Measurements from ENCODE around the gene PAQR4. TPM values are rescaled to one million over a fixed set of nuclear protein-coding genes. Genes with fewer than 3 reads are reported as not detected.

PAQR4 gene
- total RNA-seq, 8 experiments from 2014 or later: 1.6 to 36.4 (median 16.8) TPM

GRCh38 chr16:3008690-3009037, 39.5 kb downstream of the PAQR4 start:
- no peak for ATAC-seq (replicated peaks in 6 of 8)
- 20 to 100% (median 38%) methylated on average over 1 to 4 of the region's 4 CpGs; no CpG with 5 or more reads in 4 of the 10 experiments for WGBS, 10 experiments
- peaks cover 15 to 38% of the 10 kb centered on the region in 2 donors for H3K4me1 ChIP-seq (replicated peaks in 1 of 2)
- no peak overlapping the region for H3K27ac ChIP-seq
- in situ Hi-C loops (cut with MboI; ENCODE audit: low pct_unique_long_range_greater_than_20kb in 2 of 9, low sequenced_read_pairs in 9 of 9, unreplicated experiment in 9 of 9): no loop called here
- H3K4me3 ChIP-seq: no peak overlapping the region

GRCh38 chr16:3009568-3010390, 40.6 kb downstream of the PAQR4 start:
- no peak overlapping the region for H3K4me3 ChIP-seq
- H3K27ac ChIP-seq: no peak overlapping the region
- peaks cover 15 to 38% of the 10 kb centered on the region in 2 donors for H3K4me1 ChIP-seq (replicated peaks in 1 of 2)
- WGBS, 10 experiments: 19 to 88% (median 60%) methylated on average over 1 to 8 of the region's 21 CpGs; no CpG with 5 or more reads in 1 of the 10 experiments
- in situ Hi-C loops (cut with MboI; ENCODE audit: low pct_unique_long_range_greater_than_20kb in 2 of 9, low sequenced_read_pairs in 9 of 9, unreplicated experiment in 9 of 9): no loop called here
- ATAC-seq (replicated peaks in 6 of 8): peak in 5 of 8 experiments; percentile 10 to 18 (median 15)

GRCh38 chr16:3010510-3010909, 41.4 kb downstream of the PAQR4 start:
- in situ Hi-C loops (cut with MboI; ENCODE audit: low pct_unique_long_range_greater_than_20kb in 2 of 9, low sequenced_read_pairs in 9 of 9, unreplicated experiment in 9 of 9): no loop called here
- ATAC-seq (replicated peaks in 6 of 8): no peak
- H3K4me1 ChIP-seq (replicated peaks in 1 of 2): peaks cover 11 to 34% of the 10 kb centered on the region in 2 donors
- H3K27ac ChIP-seq: no peak overlapping the region
- WGBS, 10 experiments: 14 to 100% (median 91%) methylated on average over 1 to 2 of the region's 8 CpGs; no CpG with 5 or more reads in 4 of the 10 experiments
- no peak overlapping the region for H3K4me3 ChIP-seq

- in situ Hi-C loops (cut with MboI; ENCODE audit: low pct_unique_long_range_greater_than_20kb in 2 of 9, low sequenced_read_pairs in 9 of 9, unreplicated experiment in 9 of 9): no loop called here
- Histone ChIP-seq H3K4me3 (no peak overlapping the region), H3K27ac (no peak overlapping the region), H3K4me1 (replicated peaks in 1 of 2) (peaks cover 11 to 34% of the 10 kb centered on the region in 2 donors)
- WGBS, 10 experiments: 0% methylated on average over 1 of the region's 19 CpGs; no CpG with 5 or more reads in 9 of the 10 experiments
- ATAC-seq (replicated peaks in 6 of 8): peak in 3 of 8 experiments; percentile 1 to 11 (median 4)
Observed at GRCh38 chr16:3012246-3012645, 43.1 kb downstream of the PAQR4 start.

- in situ Hi-C loops (cut with MboI; ENCODE audit: low pct_unique_long_range_greater_than_20kb in 2 of 9, low sequenced_read_pairs in 9 of 9, unreplicated experiment in 9 of 9): no loop called here
- ATAC-seq (replicated peaks in 6 of 8): peak; percentile 23 to 77 (median 46)
- 4 to 63% (median 20%) methylated on average over 1 to 9 of the region's 27 CpGs; no CpG with 5 or more reads in 7 of the 10 experiments for WGBS, 10 experiments
- H3K4me1 ChIP-seq (replicated peaks in 1 of 2): peaks cover 11 to 32% of the 10 kb centered on the region in 2 donors
- no peak within 1 kb of the TSS for H3K27ac ChIP-seq
- H3K4me3 ChIP-seq: no peak within 1 kb of the TSS
Observed at GRCh38 chr16:3012828-3013420, 43.8 kb downstream of the PAQR4 start, which contains the start of gene CLDN9. CLDN9 (plus strand) TSS chr16:3012923; CDS start chr16:3013363, 440 bp downstream.

GRCh38 chr16:3013491-3013951, 44.4 kb downstream of the PAQR4 start:
- ATAC-seq (replicated peaks in 6 of 8): peak in 4 of 8 experiments; percentile 1 to 3 (median 2)
- no peak overlapping the region for H3K27ac ChIP-seq
- in situ Hi-C loops (cut with MboI; ENCODE audit: low pct_unique_long_range_greater_than_20kb in 2 of 9, low sequenced_read_pairs in 9 of 9, unreplicated experiment in 9 of 9): no loop called here
- 80 to 95% methylated on average over 2 to 4 of the region's 27 CpGs; no CpG with 5 or more reads in 8 of the 10 experiments for WGBS, 10 experiments
- H3K4me1 ChIP-seq (replicated peaks in 1 of 2): peaks cover 8 to 29% of the 10 kb centered on the region in 2 donors
- no peak overlapping the region for H3K4me3 ChIP-seq

GRCh38 chr16:3013998-3014690, 45.0 kb downstream of the PAQR4 start:
- 60 to 87% (median 68%) methylated on average over 3 to 5 of the region's 12 CpGs; no CpG with 5 or more reads in 7 of the 10 experiments for WGBS, 10 experiments
- in situ Hi-C loops (cut with MboI; ENCODE audit: low pct_unique_long_range_greater_than_20kb in 2 of 9, low sequenced_read_pairs in 9 of 9, unreplicated experiment in 9 of 9): no loop called here
- Histone ChIP-seq H3K4me3 (no peak overlapping the region), H3K4me1 (replicated peaks in 1 of 2) (peaks cover 5 to 26% of the 10 kb centered on the region in 2 donors), H3K27ac (no peak overlapping the region)
- ATAC-seq (replicated peaks in 6 of 8): no peak

- H3K27ac ChIP-seq: no peak overlapping the region
- H3K4me3 ChIP-seq: no peak overlapping the region
- peaks cover 4 to 20% of the 10 kb centered on the region in 2 donors for H3K4me1 ChIP-seq (replicated peaks in 1 of 2)
- WGBS, 10 experiments: 83 to 100% (median 98%) methylated on average over 1 to 5 of the region's 6 CpGs; no CpG with 5 or more reads in 3 of the 10 experiments
- ATAC-seq (replicated peaks in 6 of 8): no peak
- in situ Hi-C loops (cut with MboI; ENCODE audit: low pct_unique_long_range_greater_than_20kb in 2 of 9, low sequenced_read_pairs in 9 of 9, unreplicated experiment in 9 of 9): no loop called here
Observed at GRCh38 chr16:3014971-3015370, 45.8 kb downstream of the PAQR4 start.

- no peak for ATAC-seq (replicated peaks in 6 of 8)
- 70 to 92% (median 82%) methylated on average over 2 to 8 of the region's 13 CpGs; no CpG with 5 or more reads in 3 of the 10 experiments for WGBS, 10 experiments
- Histone ChIP-seq H3K27ac (no peak overlapping the region), H3K4me3 (no peak overlapping the region), H3K4me1 (replicated peaks in 1 of 2) (peaks cover 10 to 18% of the 10 kb centered on the region in 2 donors)
- in situ Hi-C loops (cut with MboI; ENCODE audit: low pct_unique_long_range_greater_than_20kb in 2 of 9, low sequenced_read_pairs in 9 of 9, unreplicated experiment in 9 of 9): no loop called here
Observed at GRCh38 chr16:3015865-3016521, 46.8 kb downstream of the PAQR4 start.

- H3K4me3 ChIP-seq: peak overlapping the region in 2 of 5 donors; percentile 22 to 32
- ATAC-seq (replicated peaks in 6 of 8): no peak
- H3K27ac ChIP-seq: no peak overlapping the region
- in situ Hi-C loops (cut with MboI; ENCODE audit: low pct_unique_long_range_greater_than_20kb in 2 of 9, low sequenced_read_pairs in 9 of 9, unreplicated experiment in 9 of 9): no loop called here
- H3K4me1 ChIP-seq (replicated peaks in 1 of 2): peaks cover 19 to 23% of the 10 kb centered on the region in 2 donors
- WGBS, 10 experiments: 36 to 88% (median 63%) methylated on average over 2 to 6 of the region's 20 CpGs; no CpG with 5 or more reads in 7 of the 10 experiments
Observed at GRCh38 chr16:3017344-3017743, 48.2 kb downstream of the PAQR4 start.

- peak within 1 kb of the TSS in 3 of 5 donors; percentile 22 to 32 (median 23) for H3K4me3 ChIP-seq
- 5 to 33% (median 18%) methylated on average over 4 to 8 of the region's 52 CpGs; no CpG with 5 or more reads in 6 of the 10 experiments for WGBS, 10 experiments
- no peak within 1 kb of the TSS for H3K27ac ChIP-seq
- in situ Hi-C loops (cut with MboI; ENCODE audit: low pct_unique_long_range_greater_than_20kb in 2 of 9, low sequenced_read_pairs in 9 of 9, unreplicated experiment in 9 of 9): no loop called here
- H3K4me1 ChIP-seq (replicated peaks in 1 of 2): peaks cover 19 to 29% of the 10 kb centered on the region in 2 donors
- ATAC-seq (replicated peaks in 6 of 8): no peak
Observed at GRCh38 chr16:3017794-3018506, 48.8 kb downstream of the PAQR4 start, which contains the start of gene CLDN6. CLDN6 (minus strand) TSS chr16:3018183; CDS start chr16:3016021, 2,162 bp downstream.
